Measurements from ENCODE around the gene RANBP6.
"Not testable (repeated sequence)": the region's sequence is repeated elsewhere in the genome, so short reads cannot be mapped to it uniquely, and the experiment has no call there.

Gene RANBP6

GRCh38 chr9:6015278-6016157 is at the start of gene RANBP6:
RANBP6 (minus strand) TSS chr9:6015624; CDS start chr9:6015607, 17 bp downstream.
- DNase-seq (ENCODE audit: low read depth), result peak; percentile 79

- DNase-seq (ENCODE audit: low read depth), result not testable (repeated sequence)
Measured at GRCh38 chr9:6063146-6063545, 47.7 kb upstream of the RANBP6 start.

GRCh38 chr9:6055666-6056065 is 40.2 kb upstream of the RANBP6 start:
- DNase-seq (ENCODE audit: low read depth), result no peak

- no peak for DNase-seq (ENCODE audit: low read depth)
Measured at GRCh38 chr9:6055216-6055615, 39.8 kb upstream of the RANBP6 start.

- DNase-seq (ENCODE audit: low read depth), result no peak
Measured at GRCh38 chr9:6054280-6055099, 39.1 kb upstream of the RANBP6 start.

- no peak for DNase-seq (ENCODE audit: low read depth)
Measured at GRCh38 chr9:6052293-6052919, 37.0 kb upstream of the RANBP6 start.

- no peak for DNase-seq (ENCODE audit: low read depth)
Measured at GRCh38 chr9:6051511-6051950, 36.1 kb upstream of the RANBP6 start.

GRCh38 chr9:6049798-6050197 is 34.4 kb upstream of the RANBP6 start:
- DNase-seq (ENCODE audit: low read depth), result no peak

GRCh38 chr9:6048039-6048438 is 32.6 kb upstream of the RANBP6 start:
- no peak for DNase-seq (ENCODE audit: low read depth)

- DNase-seq (ENCODE audit: low read depth), result no peak
Measured at GRCh38 chr9:6047020-6047419, 31.6 kb upstream of the RANBP6 start.

GRCh38 chr9:6045364-6045763 is 29.9 kb upstream of the RANBP6 start:
- no peak for DNase-seq (ENCODE audit: low read depth)

- no peak for DNase-seq (ENCODE audit: low read depth)
Measured at GRCh38 chr9:6040077-6040476, 24.7 kb upstream of the RANBP6 start.

GRCh38 chr9:6036391-6036790 is 21.0 kb upstream of the RANBP6 start:
- DNase-seq (ENCODE audit: low read depth), result no peak

- DNase-seq (ENCODE audit: low read depth), result no peak
Measured at GRCh38 chr9:6034954-6035353, 19.5 kb upstream of the RANBP6 start.

GRCh38 chr9:6029604-6030274 is 14.3 kb upstream of the RANBP6 start:
- no peak for DNase-seq (ENCODE audit: low read depth)

GRCh38 chr9:6024035-6024554 is 8.7 kb upstream of the RANBP6 start:
- no peak for DNase-seq (ENCODE audit: low read depth)

- DNase-seq (ENCODE audit: low read depth), result not testable (repeated sequence)
Measured at GRCh38 chr9:6016975-6017374, 1.6 kb upstream of the RANBP6 start.

GRCh38 chr9:6014670-6015270 is 654 bp downstream of the RANBP6 start:
- DNase-seq (ENCODE audit: low read depth), result no peak

GRCh38 chr9:6008169-6008979 is 7.0 kb downstream of the RANBP6 start:
- peak; percentile 71 for DNase-seq (ENCODE audit: low read depth)

- peak; percentile 58 for DNase-seq (ENCODE audit: low read depth)
Measured at GRCh38 chr9:6007770-6008168, 7.7 kb downstream of the RANBP6 start.
